ENCODE data around the gene FAXDC2. TPM values are rescaled to one million over a fixed set of nuclear protein-coding genes. Genes with fewer than 3 reads are reported as not detected.

FAXDC2 gene
- total RNA-seq, 1 experiment from 2014 or later = 0.32 TPM

Other genes starting within 250 kb of the FAXDC2 start
- 67.5 and 76.9 TPM in 2 replicates for gene LARP1, start 95.2 kb downstream of the FAXDC2 start, total RNA-seq (2014; rRNA removed; shearing (Covaris generic))
- gene CNOT8, start 8.0 kb upstream of the FAXDC2 start, total RNA-seq (2014; rRNA removed; shearing (Covaris generic)) = 87.9 and 102 TPM in 2 replicates
- gene GEMIN5, start 87.6 kb upstream of the FAXDC2 start, total RNA-seq (2014; rRNA removed; shearing (Covaris generic)) = 26.7 and 33.0 TPM in 2 replicates
- gene MRPL22, start 90.5 kb upstream of the FAXDC2 start, total RNA-seq (2014; rRNA removed; shearing (Covaris generic)) = 26.9 and 41.5 TPM in 2 replicates
- gene KIF4B, start 163.2 kb upstream of the FAXDC2 start, total RNA-seq (2014; rRNA removed; shearing (Covaris generic)) = not detected in 2 replicates

Data from SJSA1 (cell line).